Immature natural killer cell (primary cell): ENCODE results near the gene COL4A2. TPM values are rescaled to one million over a fixed set of nuclear protein-coding genes. Genes with fewer than 3 reads are reported as not detected.

Source experiments
- DNase-seq, 3 donors: peaks; one replicate each; pipeline ENCODE4 v3.0.0; 2022; ENCODE audit warnings: mixed read lengths in 1 of 3
- H3K27ac Mint-ChIP-seq, 6 donors: one replicate each; pipeline ENCODE4 v1.8.0; 2020; ENCODE audit warnings: mixed read lengths in 6 of 6, mild to moderate bottlenecking in 5 of 6, inconsistent platforms in 4 of 6, moderate library complexity in 3 of 6
- H3K27me3 Mint-ChIP-seq, 3 donors: one replicate each; pipeline ENCODE4 v1.8.0; 2020 to 2021; ENCODE audit warnings: low read depth in 3 of 3, mild to moderate bottlenecking in 3 of 3, mixed read lengths in 3 of 3, moderate library complexity in 3 of 3, inconsistent platforms in 1 of 3
- H3K36me3 Mint-ChIP-seq, 3 donors: one replicate each; pipeline ENCODE4 v1.8.0; 2020; ENCODE audit warnings: mixed read lengths in 3 of 3, inconsistent platforms in 2 of 3, mild to moderate bottlenecking in 2 of 3
- H3K4me1 Mint-ChIP-seq, 2 donors: one replicate each; pipeline ENCODE4 v1.8.0; 2020; ENCODE audit warnings: inconsistent platforms in 2 of 2, mild to moderate bottlenecking in 2 of 2, mixed read lengths in 2 of 2, moderate library complexity in 1 of 2
- H3K4me3 Mint-ChIP-seq, 5 donors: one replicate each; pipeline ENCODE4 v1.8.0; 2020; ENCODE audit warnings: mild to moderate bottlenecking in 5 of 5, mixed read lengths in 5 of 5, inconsistent platforms in 3 of 5, moderate library complexity in 3 of 5
- H3K9me3 Mint-ChIP-seq, 6 donors: one replicate each; pipeline ENCODE4 v1.8.0; 2020; ENCODE audit warnings: mild to moderate bottlenecking in 6 of 6, mixed read lengths in 6 of 6, inconsistent platforms in 4 of 6, moderate library complexity in 3 of 6
- polyA plus RNA-seq, 3 donors: library from polyadenylated mRNA; unstranded; fragments of 300-500 nt; fragmentation: Illumina TruSeq; gene quantifications; one replicate each; pipeline ENCODE4 v1.2.3, GENCODE V29; 2021

The COL4A2 gene
- polyA plus RNA-seq, 3 donors from 2014 or later, result not detected

DNA sequence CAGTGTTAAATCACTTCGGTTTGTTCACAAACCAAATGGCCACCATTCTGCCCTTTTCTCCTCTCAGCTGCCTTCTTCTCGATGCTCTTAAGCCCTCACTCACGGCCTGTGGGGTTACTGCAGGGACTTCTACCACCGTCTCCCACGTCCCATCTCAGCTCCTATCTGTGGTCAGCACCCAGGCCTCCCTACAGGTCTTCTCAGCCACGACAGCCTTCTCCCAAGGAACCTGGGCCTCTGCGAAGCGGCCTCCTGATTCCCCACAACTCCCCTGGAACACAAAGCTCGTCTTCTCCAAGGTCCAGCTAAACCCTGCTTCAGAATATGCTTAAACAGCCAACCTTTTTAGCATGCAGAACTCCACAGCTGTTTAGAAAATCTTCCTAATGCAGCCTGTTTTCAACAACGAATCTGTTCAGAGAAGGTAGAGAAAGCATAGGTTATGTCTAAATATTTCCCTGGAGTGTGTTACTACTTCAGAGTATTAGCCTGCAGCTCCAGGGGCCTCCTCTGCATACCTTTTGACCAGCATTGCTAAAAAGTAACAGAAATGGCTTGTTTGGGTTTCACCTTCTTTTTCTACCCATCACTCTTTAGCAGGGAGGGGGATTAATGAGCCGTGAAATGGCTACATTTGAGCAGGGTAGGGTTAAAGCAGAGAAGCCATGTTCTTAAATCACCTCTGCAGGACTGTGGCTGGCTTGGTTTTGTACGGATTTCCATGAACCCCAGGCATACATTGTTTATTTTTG is 104.0 kb downstream of the COL4A2 start:
- Mint-ChIP-seq H3K36me3 (no peaks in the 10 kb centered on the region), H3K9me3 (no peaks in the 10 kb centered on the region), H3K27me3 (peaks cover 3 to 16% (median 7%) of the 10 kb centered on the region in 3 donors), H3K27ac (no peak overlapping the region), H3K4me1 (no peaks in the 10 kb centered on the region), H3K4me3 (no peak overlapping the region)
- DNase-seq, result no peak

DNA sequence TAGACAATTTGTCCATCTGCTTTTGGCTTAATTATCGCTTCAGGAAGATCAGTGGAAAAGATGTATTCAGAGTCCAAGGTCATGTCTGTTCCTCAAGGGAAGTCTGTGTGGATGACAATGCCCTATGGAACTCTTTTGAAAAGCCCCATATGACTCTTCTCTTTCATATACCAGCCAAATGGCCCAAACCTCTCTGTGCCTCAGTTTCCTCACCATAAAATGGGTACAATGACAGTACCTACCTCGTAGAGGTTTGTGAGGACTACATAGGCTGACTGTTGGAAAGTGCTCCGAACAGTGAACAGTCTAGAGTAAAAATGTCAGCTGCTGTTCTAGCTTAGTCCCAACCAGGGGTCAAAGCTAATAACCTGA is 104.6 kb downstream of the COL4A2 start:
- no peaks in the 10 kb centered on the region for H3K9me3 Mint-ChIP-seq
- no peak overlapping the region for H3K27ac Mint-ChIP-seq
- H3K4me1 Mint-ChIP-seq, result no peaks in the 10 kb centered on the region
- no peaks in the 10 kb centered on the region for H3K36me3 Mint-ChIP-seq
- DNase-seq, result no peak
- H3K4me3 Mint-ChIP-seq, result no peak overlapping the region
- H3K27me3 Mint-ChIP-seq, result peaks cover 3 to 15% (median 7%) of the 10 kb centered on the region in 3 donors

DNA sequence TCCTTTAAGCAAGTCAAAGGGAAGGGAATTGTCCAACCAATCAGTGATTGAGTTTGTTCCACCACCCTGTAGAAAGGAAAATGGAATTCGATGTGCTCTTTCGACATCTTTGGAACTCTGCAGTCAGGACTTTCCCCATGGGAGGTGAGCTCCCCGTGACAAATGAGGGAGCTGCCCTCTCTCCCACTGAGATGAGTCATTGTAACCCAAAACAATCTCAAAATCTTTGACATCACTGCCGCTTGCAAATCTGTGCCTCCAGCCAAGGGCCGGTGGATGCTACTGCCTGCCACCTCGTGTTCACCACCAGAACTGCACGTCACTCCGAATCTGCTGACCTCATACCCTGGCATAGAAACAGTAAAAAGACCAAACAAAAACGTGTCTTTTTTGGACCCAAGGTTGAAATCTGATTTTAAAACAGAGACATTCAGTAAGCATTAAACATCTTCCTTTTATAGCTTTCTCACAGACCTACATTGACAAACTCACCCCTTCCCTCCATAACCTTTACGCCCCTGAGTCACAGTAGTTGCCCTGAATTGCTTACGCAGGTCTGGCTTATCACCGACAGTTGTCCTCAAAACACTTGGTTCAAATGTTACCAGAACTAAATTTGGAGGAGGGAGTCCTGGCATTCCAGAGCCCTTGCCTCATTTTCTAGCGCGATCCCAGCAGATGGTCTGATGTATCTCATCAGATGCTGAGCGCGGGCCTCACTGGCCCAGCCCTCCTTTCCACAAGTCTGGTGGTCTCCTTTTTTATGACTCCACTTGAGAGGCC is 105.2 kb downstream of the COL4A2 start:
- H3K27ac Mint-ChIP-seq, result no peak overlapping the region
- no peaks in the 10 kb centered on the region for H3K4me1 Mint-ChIP-seq
- H3K36me3 Mint-ChIP-seq, result no peaks in the 10 kb centered on the region
- H3K9me3 Mint-ChIP-seq, result no peaks in the 10 kb centered on the region
- peaks cover 3 to 13% (median 10%) of the 10 kb centered on the region in 3 donors for H3K27me3 Mint-ChIP-seq
- H3K4me3 Mint-ChIP-seq, result no peak overlapping the region
- peak; percentile 5 to 28 (median 20) for DNase-seq

DNA sequence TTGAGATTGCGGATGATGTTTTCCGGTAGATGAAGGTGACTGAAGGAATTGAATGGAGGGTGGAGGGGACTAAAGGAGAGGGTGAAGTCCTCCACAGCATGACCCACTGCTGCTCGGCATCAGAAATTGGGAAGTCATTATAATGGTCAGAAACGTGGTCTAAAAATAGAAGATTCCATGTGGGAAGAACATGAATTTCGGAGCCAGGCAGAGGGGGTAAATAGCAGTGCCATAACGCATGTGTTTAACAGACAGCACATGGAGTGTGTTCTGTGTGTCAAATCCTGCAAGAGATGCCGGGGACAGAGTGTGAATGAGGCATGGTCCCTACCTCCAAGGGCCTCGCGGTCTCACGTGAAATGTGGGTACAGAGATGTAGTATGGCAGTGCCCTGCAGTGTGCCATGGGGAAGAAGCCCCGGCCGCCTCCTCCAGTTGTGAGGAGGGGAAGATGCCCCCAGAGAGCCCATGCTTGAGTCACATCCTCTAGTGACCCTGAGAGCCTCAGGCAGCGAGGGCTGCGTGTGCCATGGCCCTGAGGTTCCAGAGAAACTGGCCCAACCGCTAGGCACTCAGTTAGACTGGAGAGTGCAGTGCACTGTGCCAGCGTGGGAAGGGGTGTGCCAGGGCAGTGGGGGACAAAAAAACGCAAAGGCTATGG is 106.1 kb downstream of the COL4A2 start:
- Mint-ChIP-seq H3K36me3 (no peaks in the 10 kb centered on the region), H3K27ac (no peak overlapping the region), H3K27me3 (peaks cover 3 to 13% (median 10%) of the 10 kb centered on the region in 3 donors), H3K9me3 (no peaks in the 10 kb centered on the region), H3K4me3 (no peak overlapping the region), H3K4me1 (no peaks in the 10 kb centered on the region)
- DNase-seq, result no peak

DNA sequence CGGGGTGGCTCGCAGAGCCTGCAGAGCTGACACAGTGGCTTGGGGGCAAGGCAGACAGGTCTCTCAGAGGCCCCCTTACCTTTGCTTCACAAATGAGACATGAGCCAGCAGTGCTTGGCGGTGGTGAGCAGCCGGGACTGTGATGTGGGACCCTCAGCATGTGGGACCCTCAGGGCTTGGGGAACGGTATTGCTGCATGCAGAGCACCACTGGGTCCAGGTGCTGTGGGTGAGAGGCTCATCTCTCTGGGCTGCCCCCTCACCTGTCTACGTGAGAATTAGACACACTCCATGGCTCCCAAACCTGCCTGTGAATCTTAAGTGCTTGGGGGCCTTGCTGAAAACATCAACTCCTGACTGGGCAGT is 106.6 kb downstream of the COL4A2 start:
- no peaks in the 10 kb centered on the region for H3K36me3 Mint-ChIP-seq
- H3K4me1 Mint-ChIP-seq, result no peaks in the 10 kb centered on the region
- H3K9me3 Mint-ChIP-seq, result no peaks in the 10 kb centered on the region
- H3K27ac Mint-ChIP-seq, result no peak overlapping the region
- peaks cover 3 to 13% (median 10%) of the 10 kb centered on the region in 3 donors for H3K27me3 Mint-ChIP-seq
- DNase-seq, result no peak
- H3K4me3 Mint-ChIP-seq, result no peak overlapping the region

DNA sequence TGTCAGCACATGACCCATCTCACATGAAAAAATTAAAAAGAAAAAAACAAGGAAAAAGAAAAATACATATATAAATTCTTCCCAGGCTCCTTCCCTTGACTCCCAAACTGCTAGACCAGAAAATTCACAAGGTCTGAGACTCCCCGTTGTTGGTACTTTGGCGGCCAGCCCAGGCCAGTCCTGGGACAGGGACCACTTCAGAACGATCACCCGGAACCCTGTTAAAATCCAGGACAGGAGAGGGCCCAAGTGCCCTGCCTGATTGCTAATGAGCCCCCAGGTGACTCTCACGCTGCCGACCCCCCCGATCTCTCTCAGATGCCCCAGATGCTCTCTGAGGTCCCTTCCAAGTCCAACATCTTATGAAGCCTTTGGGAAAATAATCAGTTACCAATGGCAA is 107.2 kb downstream of the COL4A2 start:
- H3K4me1 Mint-ChIP-seq, result no peaks in the 10 kb centered on the region
- H3K9me3 Mint-ChIP-seq, result no peaks in the 10 kb centered on the region
- DNase-seq, result no peak
- H3K36me3 Mint-ChIP-seq, result no peaks in the 10 kb centered on the region
- peaks cover 3 to 11% (median 10%) of the 10 kb centered on the region in 3 donors for H3K27me3 Mint-ChIP-seq
- no peak overlapping the region for H3K4me3 Mint-ChIP-seq
- no peak overlapping the region for H3K27ac Mint-ChIP-seq

DNA sequence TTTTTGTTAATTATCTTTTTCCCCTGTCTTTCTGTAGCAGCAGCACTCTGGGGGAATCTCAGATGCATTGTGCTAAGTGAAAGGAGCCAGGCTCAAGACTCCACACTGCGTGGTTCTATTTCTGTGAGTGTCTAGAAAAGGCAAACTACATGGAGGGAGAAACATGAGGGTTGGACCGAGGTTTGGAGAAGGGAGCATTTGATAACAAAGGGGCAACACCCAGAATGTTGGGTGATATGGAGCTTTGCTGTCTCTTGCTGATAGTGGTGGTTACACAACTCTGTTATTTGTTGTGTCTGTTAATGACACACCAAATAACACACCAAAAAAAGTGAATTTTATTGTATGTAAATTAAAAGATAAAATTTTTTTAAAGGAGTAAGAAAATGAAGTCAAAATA is 107.8 kb downstream of the COL4A2 start:
- Mint-ChIP-seq H3K4me3 (no peak overlapping the region), H3K36me3 (no peaks in the 10 kb centered on the region), H3K4me1 (no peaks in the 10 kb centered on the region), H3K9me3 (no peaks in the 10 kb centered on the region), H3K27me3 (peaks cover 6 to 10% (median 6%) of the 10 kb centered on the region in 3 donors), H3K27ac (no peak overlapping the region)
- no peak for DNase-seq

- no peak for DNase-seq
- Mint-ChIP-seq H3K27ac (no peak overlapping the region), H3K4me1 (no peaks in the 10 kb centered on the region), H3K4me3 (no peak overlapping the region), H3K9me3 (no peaks in the 10 kb centered on the region), H3K36me3 (no peaks in the 10 kb centered on the region), H3K27me3 (peaks cover 4 to 12% (median 5%) of the 10 kb centered on the region in 3 donors)
Measured at GRCh38 chr13:110415669-110416068, 108.6 kb downstream of the COL4A2 start.

DNA sequence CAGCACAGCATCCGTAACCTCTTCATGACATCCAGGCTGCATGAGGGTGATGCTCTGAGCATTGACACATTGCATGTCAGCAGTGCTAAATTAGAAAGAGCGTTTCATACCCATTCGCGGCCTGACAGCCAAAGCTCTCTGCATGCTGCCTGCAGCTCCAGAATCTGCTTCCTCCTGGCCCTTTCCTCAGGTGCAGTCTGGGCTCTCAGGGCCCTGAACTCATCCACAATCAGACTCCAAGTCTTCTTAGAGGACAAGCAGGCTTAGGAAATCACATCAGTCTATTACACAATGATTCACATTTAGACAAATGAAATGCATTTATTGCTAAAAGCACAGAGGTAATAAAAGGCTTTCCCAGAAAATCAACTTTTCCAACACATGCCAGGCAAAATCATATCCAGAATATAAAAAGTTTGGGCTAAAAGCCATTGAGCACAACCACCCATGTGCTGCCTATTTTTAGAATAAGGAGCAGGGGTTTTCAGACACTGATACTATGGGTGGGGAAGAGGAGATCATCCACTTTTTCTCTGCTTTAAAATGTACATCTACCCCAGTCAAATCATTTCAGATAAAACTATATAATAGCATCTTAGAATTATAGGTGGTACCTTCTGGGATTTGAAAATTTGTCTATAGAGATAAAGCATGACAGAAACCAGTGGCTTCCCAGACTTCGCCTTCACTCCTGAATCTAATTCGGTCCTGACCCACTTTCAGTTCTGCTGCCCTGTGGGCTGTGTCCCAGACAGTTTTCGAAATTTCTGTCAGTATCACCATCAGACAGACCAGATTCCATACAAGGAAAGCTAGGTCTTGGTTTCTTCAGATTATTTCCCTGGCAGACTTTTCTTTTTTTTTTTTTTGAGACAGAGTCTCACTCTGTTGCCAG is 109.3 kb downstream of the COL4A2 start:
- H3K4me3 Mint-ChIP-seq, result no peak overlapping the region
- H3K27ac Mint-ChIP-seq, result no peak overlapping the region
- peaks cover 4 to 17% (median 4%) of the 10 kb centered on the region in 3 donors for H3K27me3 Mint-ChIP-seq
- no peaks in the 10 kb centered on the region for H3K36me3 Mint-ChIP-seq
- DNase-seq, result no peak
- H3K9me3 Mint-ChIP-seq, result peaks cover 0 to 3% (median 0%) of the 10 kb centered on the region in 6 donors
- peaks cover 0 to 4% of the 10 kb centered on the region in 2 donors for H3K4me1 Mint-ChIP-seq

DNA sequence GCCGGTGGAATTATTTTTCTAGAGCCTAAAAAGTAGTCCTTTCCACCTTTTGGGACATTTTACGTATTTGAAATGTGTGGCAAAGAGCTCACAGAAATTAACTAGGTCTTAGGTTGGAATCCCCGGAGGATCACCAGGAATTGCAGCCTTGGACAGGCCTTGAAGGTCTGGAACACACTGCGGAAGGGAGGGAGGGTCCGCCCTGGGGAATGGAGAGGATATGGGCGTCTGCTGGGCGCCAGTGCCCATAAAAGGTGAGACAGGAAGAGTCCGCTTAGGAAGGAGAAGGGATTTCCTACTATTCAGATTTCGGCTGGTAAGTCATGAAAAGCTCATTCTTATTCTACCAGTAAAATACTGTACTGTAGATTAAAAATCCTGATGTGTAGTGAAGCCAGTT is 111.9 kb downstream of the COL4A2 start:
- no peak for DNase-seq
- Mint-ChIP-seq H3K27me3 (peaks cover 1 to 28% (median 7%) of the 10 kb centered on the region in 3 donors), H3K4me1 (peaks cover 0 to 11% of the 10 kb centered on the region in 2 donors), H3K36me3 (no peaks in the 10 kb centered on the region), H3K27ac (no peak overlapping the region), H3K9me3 (peaks cover 0 to 3% (median 0%) of the 10 kb centered on the region in 6 donors), H3K4me3 (no peak overlapping the region)

GRCh38 chr13:110419381-110419791 is 112.3 kb downstream of the COL4A2 start:
- Mint-ChIP-seq H3K9me3 (peaks cover 0 to 3% (median 0%) of the 10 kb centered on the region in 6 donors), H3K27me3 (peaks cover 1 to 25% (median 8%) of the 10 kb centered on the region in 3 donors), H3K4me3 (no peak overlapping the region), H3K27ac (no peak overlapping the region), H3K4me1 (peaks cover 0 to 11% of the 10 kb centered on the region in 2 donors), H3K36me3 (no peaks in the 10 kb centered on the region)
- DNase-seq, result no peak

DNA sequence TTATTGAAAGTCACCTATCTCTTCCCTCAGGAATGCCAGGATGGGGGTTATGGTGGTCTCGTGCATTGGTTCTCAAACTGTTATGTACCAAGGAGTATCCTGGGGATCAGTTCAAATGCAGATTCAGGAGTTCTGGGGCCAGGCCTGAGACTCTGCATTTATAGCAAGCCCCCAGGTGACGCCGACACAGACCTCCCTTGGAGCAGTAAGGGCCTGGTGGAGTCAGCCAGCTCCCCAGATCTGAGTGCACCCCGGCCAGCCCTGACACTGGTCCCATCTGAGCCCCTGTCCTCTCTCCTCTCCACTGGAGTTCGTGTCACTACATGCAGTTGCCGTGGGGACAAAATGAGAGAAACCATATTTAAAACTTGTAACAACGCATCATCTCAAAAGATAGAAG is 112.9 kb downstream of the COL4A2 start:
- H3K9me3 Mint-ChIP-seq, result peaks cover 0 to 3% (median 0%) of the 10 kb centered on the region in 6 donors
- H3K4me1 Mint-ChIP-seq, result peaks cover 0 to 11% of the 10 kb centered on the region in 2 donors
- H3K4me3 Mint-ChIP-seq, result no peak overlapping the region
- no peak overlapping the region for H3K27ac Mint-ChIP-seq
- no peak for DNase-seq
- H3K27me3 Mint-ChIP-seq, result peaks cover 1 to 25% (median 10%) of the 10 kb centered on the region in 3 donors
- no peaks in the 10 kb centered on the region for H3K36me3 Mint-ChIP-seq

DNA sequence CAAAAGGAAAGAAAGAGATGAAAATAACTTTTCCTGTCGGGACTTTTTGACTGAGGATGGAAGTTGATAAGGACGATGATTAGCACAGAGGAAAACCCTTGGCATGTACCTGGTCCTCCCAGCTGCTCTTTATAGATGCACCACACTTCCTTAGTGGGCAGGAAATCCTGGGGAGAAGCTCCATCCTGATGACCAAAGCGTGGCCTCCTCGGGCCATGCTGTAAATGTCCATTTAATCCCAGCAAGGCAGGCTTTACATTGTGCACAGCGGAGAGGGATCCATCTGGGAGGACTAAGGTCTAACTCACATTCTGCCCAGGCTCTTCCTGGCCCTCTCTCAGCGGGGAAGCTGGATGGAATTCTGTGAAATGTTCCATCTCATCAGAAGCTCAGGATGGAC is 113.5 kb downstream of the COL4A2 start:
- Mint-ChIP-seq H3K27me3 (peaks cover 1 to 25% (median 10%) of the 10 kb centered on the region in 3 donors), H3K4me1 (peaks cover 0 to 11% of the 10 kb centered on the region in 2 donors), H3K9me3 (peaks cover 0 to 3% (median 0%) of the 10 kb centered on the region in 6 donors), H3K4me3 (no peak overlapping the region), H3K36me3 (no peaks in the 10 kb centered on the region), H3K27ac (no peak overlapping the region)
- no peak for DNase-seq
